Measurements from ENCODE around the gene CHST15. TPM values are rescaled to one million over a fixed set of nuclear protein-coding genes. Genes with fewer than 3 reads are reported as not detected.

Gene CHST15
- total RNA-seq, 2 experiments from 2014 or later: 0.28 to 0.60 TPM

- Mint-ChIP-seq H3K4me3 (no peak overlapping the region), H3K36me3 (no peaks in the 10 kb centered on the region), H3K27ac (no peak overlapping the region), H3K4me1 (no peaks in the 10 kb centered on the region), H3K9me3 (no peaks in the 10 kb centered on the region), H3K27me3 (peaks cover 14% of the 10 kb centered on the region)
- DNase-seq (no peak), ATAC-seq (ENCODE audit: low read depth) (no peak)
- POLR2A ChIA-PET: no interaction called here
These were observed 127.2 kb downstream of the CHST15 start for GRCh38 chr10:123965973-123966895.

GRCh38 chr10:123964953-123965352, 128.4 kb downstream of the CHST15 start:
- H3K27ac Mint-ChIP-seq: no peak overlapping the region
- no peaks in the 10 kb centered on the region for H3K9me3 Mint-ChIP-seq
- no peak overlapping the region for H3K4me3 Mint-ChIP-seq
- POLR2A ChIA-PET: no interaction called here
- no peaks in the 10 kb centered on the region for H3K4me1 Mint-ChIP-seq
- no peak for ATAC-seq (ENCODE audit: low read depth)
- no peaks in the 10 kb centered on the region for H3K36me3 Mint-ChIP-seq
- peaks cover 10% of the 10 kb centered on the region for H3K27me3 Mint-ChIP-seq
- DNase-seq: no peak

- Mint-ChIP-seq H3K27ac (no peak overlapping the region), H3K9me3 (no peaks in the 10 kb centered on the region), H3K27me3 (peaks cover 4% of the 10 kb centered on the region), H3K4me1 (no peaks in the 10 kb centered on the region), H3K36me3 (no peaks in the 10 kb centered on the region), H3K4me3 (no peak overlapping the region)
- DNase-seq: no peak
- POLR2A ChIA-PET: no interaction called here
- no peak for ATAC-seq (ENCODE audit: low read depth)
These were observed 130.5 kb downstream of the CHST15 start for GRCh38 chr10:123962756-123963530.

GRCh38 chr10:123958241-123958640, 135.2 kb downstream of the CHST15 start:
- no peak overlapping the region for H3K27ac Mint-ChIP-seq
- POLR2A ChIA-PET: no interaction called here
- H3K4me3 Mint-ChIP-seq: no peak overlapping the region
- H3K27me3 Mint-ChIP-seq: peaks cover 4% of the 10 kb centered on the region
- DNase-seq (no peak), ATAC-seq (ENCODE audit: low read depth) (no peak)
- no peaks in the 10 kb centered on the region for H3K9me3 Mint-ChIP-seq
- H3K4me1 Mint-ChIP-seq: no peaks in the 10 kb centered on the region
- no peaks in the 10 kb centered on the region for H3K36me3 Mint-ChIP-seq

Other genes with a start within 250 kb of the CHST15 start
- not detected for gene CPXM2, start 201.8 kb downstream of the CHST15 start, total RNA-seq

All from activated naive CD8-positive, alpha-beta T cell treated with anti-CD3 and anti-CD28 coated beads, Interleukin-2, amount 10 ng/mL, durations not matched to agents 7 days and 5 days (primary cell).